ENCODE results near the gene SLC6A18. TPM values are rescaled to one million over a fixed set of nuclear protein-coding genes. Genes with fewer than 3 reads are reported as not detected.
"Not testable (repeated sequence)": the region's sequence is repeated elsewhere in the genome, so short reads cannot be mapped to it uniquely, and the experiment has no call there.

The SLC6A18 gene
- total RNA-seq, 1 experiment from 2014 or later, result not detected

DNA sequence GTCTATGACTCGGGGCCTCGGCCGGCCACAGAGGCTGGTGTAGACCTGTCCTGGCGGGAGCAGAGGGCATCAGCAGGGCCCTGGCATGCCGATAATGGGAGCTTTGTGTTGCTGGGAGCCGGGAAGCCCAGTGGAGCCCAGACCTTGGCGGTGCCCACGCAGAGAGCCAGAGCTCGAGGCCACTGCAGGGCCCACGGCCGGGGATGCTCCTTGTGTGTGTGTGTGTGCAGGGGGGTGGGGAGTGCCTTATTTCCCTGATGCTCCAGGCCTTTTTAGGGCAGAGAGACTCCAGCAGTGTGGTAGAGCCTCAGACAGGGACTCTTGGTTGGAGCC, 5.4 kb upstream of the SLC6A18 start:
- peaks cover 17% of the 10 kb centered on the region for H3K9me3 ChIP-seq (replicated peaks)
- H3K27ac ChIP-seq, result no peak overlapping the region
- DNase-seq (ENCODE audit: low read depth in 1 of 2, low spot score in 2 of 2), result no peak
- 0 out of 2 replicates have a peak, but pooled peaks cover 4% of the 10 kb centered on the region for H3K4me1 ChIP-seq (replicated peaks)
- peaks cover 66% of the 10 kb centered on the region for H3K27me3 ChIP-seq (replicated peaks)
- H3K36me3 ChIP-seq, result no peaks in the 10 kb centered on the region
- H3K4me3 ChIP-seq, result no peak overlapping the region

- H3K27me3 ChIP-seq (replicated peaks), result peaks cover 72% of the 10 kb centered on the region
- DNase-seq (ENCODE audit: low read depth in 1 of 2, low spot score in 2 of 2), result no peak
- 0 out of 2 replicates have a peak, but pooled peaks cover 4% of the 10 kb centered on the region for H3K4me1 ChIP-seq (replicated peaks)
- H3K27ac ChIP-seq, result no peak overlapping the region
- peaks cover 16% of the 10 kb centered on the region for H3K9me3 ChIP-seq (replicated peaks)
- H3K36me3 ChIP-seq, result no peaks in the 10 kb centered on the region
- no peak overlapping the region for H3K4me3 ChIP-seq
Measured at GRCh38 chr5:1220351-1220750, 4.8 kb upstream of the SLC6A18 start.

GRCh38 chr5:1220831-1221230, 4.3 kb upstream of the SLC6A18 start:
- H3K36me3 ChIP-seq, result no peaks in the 10 kb centered on the region
- H3K27ac ChIP-seq, result no peak overlapping the region
- H3K4me1 ChIP-seq (replicated peaks), result 0 out of 2 replicates have a peak, but pooled peaks cover 4% of the 10 kb centered on the region
- H3K27me3 ChIP-seq (replicated peaks), result peaks cover 77% of the 10 kb centered on the region
- no peak overlapping the region for H3K4me3 ChIP-seq
- peaks cover 12% of the 10 kb centered on the region for H3K9me3 ChIP-seq (replicated peaks)
- DNase-seq (ENCODE audit: low read depth in 1 of 2, low spot score in 2 of 2), result no peak

DNA sequence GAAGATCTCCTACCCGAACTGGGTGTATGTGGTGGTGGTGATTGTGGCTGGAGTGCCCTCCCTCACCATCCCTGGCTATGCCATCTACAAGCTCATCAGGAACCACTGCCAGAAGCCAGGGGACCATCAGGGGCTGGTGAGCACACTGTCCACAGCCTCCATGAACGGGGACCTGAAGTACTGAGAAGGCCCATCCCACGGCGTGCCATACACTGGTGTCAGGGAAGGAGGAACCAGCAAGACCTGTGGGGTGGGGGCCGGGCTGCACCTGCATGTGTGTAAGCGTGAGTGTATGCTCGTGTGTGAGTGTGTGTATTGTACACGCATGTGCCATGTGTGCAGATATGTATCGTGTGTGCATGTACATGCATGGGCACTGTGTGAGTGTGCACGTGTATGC, 3.5 kb upstream of the SLC6A18 start:
- Histone ChIP-seq H3K4me3 (no peak overlapping the region), H3K27ac (no peak overlapping the region), H3K27me3 (replicated peaks) (peaks cover 80% of the 10 kb centered on the region), H3K9me3 (replicated peaks) (peaks cover 12% of the 10 kb centered on the region), H3K4me1 (replicated peaks) (0 out of 2 replicates have a peak, but pooled peaks cover 4% of the 10 kb centered on the region), H3K36me3 (no peaks in the 10 kb centered on the region)
- no peak for DNase-seq (ENCODE audit: low read depth in 1 of 2, low spot score in 2 of 2)

DNA sequence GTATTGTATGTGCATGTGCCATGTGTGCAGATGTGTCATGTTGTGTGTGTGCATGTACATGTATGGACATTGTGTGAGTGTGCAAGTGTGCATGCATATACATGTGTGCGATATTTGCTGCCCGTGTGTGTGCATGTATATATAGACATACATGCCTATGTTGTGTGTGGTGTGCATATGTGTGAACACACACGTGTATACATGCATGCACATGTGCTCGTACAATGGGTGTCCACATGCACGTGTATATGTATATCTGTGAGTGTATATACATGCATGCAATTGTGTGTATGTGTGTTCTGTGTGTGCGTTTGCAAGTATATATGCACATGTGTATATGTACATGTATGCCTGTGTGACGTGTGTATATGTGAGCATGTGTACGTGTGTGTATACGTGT, 3.0 kb upstream of the SLC6A18 start:
- H3K27me3 ChIP-seq (replicated peaks), result peaks cover 76% of the 10 kb centered on the region
- no peak overlapping the region for H3K4me3 ChIP-seq
- no peak overlapping the region for H3K27ac ChIP-seq
- H3K36me3 ChIP-seq, result no peaks in the 10 kb centered on the region
- 0 out of 2 replicates have a peak, but pooled peaks cover 4% of the 10 kb centered on the region for H3K4me1 ChIP-seq (replicated peaks)
- no peak for DNase-seq (ENCODE audit: low read depth in 1 of 2, low spot score in 2 of 2)
- peaks cover 12% of the 10 kb centered on the region for H3K9me3 ChIP-seq (replicated peaks)

GRCh38 chr5:1222621-1223277, 2.4 kb upstream of the SLC6A18 start:
- Histone ChIP-seq H3K4me3 (no peak overlapping the region), H3K9me3 (replicated peaks) (peaks cover 12% of the 10 kb centered on the region), H3K27me3 (replicated peaks) (peaks cover 77% of the 10 kb centered on the region), H3K36me3 (no peaks in the 10 kb centered on the region), H3K4me1 (replicated peaks) (0 out of 2 replicates have a peak, but pooled peaks cover 4% of the 10 kb centered on the region), H3K27ac (no peak overlapping the region)
- no peak for DNase-seq (ENCODE audit: low read depth in 1 of 2, low spot score in 2 of 2)

GRCh38 chr5:1223278-1223670, 1.9 kb upstream of the SLC6A18 start:
- H3K36me3 ChIP-seq, result no peaks in the 10 kb centered on the region
- DNase-seq (ENCODE audit: low read depth in 1 of 2, low spot score in 2 of 2), result no peak
- peaks cover 79% of the 10 kb centered on the region for H3K27me3 ChIP-seq (replicated peaks)
- H3K9me3 ChIP-seq (replicated peaks), result peaks cover 10% of the 10 kb centered on the region
- H3K4me1 ChIP-seq (replicated peaks), result 0 out of 2 replicates have a peak, but pooled peaks cover 4% of the 10 kb centered on the region
- H3K4me3 ChIP-seq, result no peak overlapping the region
- H3K27ac ChIP-seq, result no peak overlapping the region

- Histone ChIP-seq H3K4me1 (replicated peaks) (0 out of 2 replicates have a peak, but pooled peaks cover 4% of the 10 kb centered on the region), H3K9me3 (replicated peaks) (peaks cover 7% of the 10 kb centered on the region), H3K4me3 (no peak overlapping the region), H3K27ac (no peak overlapping the region), H3K36me3 (no peaks in the 10 kb centered on the region), H3K27me3 (replicated peaks) (peaks cover 82% of the 10 kb centered on the region)
- DNase-seq (ENCODE audit: low read depth in 1 of 2, low spot score in 2 of 2), result no peak
Measured at GRCh38 chr5:1224631-1225030, 550 bp upstream of the SLC6A18 start.

GRCh38 chr5:1226231-1226630, 1.1 kb downstream of the SLC6A18 start:
- no peak overlapping the region for H3K27ac ChIP-seq
- peaks cover 7% of the 10 kb centered on the region for H3K9me3 ChIP-seq (replicated peaks)
- H3K27me3 ChIP-seq (replicated peaks), result peaks cover 79% of the 10 kb centered on the region
- DNase-seq (ENCODE audit: low read depth in 1 of 2, low spot score in 2 of 2), result no peak
- 0 out of 2 replicates have a peak, but pooled peaks cover 4% of the 10 kb centered on the region for H3K4me1 ChIP-seq (replicated peaks)
- H3K4me3 ChIP-seq, result no peak overlapping the region
- H3K36me3 ChIP-seq, result no peaks in the 10 kb centered on the region

- H3K27me3 ChIP-seq (replicated peaks), result peaks cover 81% of the 10 kb centered on the region
- no peak for DNase-seq (ENCODE audit: low read depth in 1 of 2, low spot score in 2 of 2)
- H3K9me3 ChIP-seq (replicated peaks), result peaks cover 4% of the 10 kb centered on the region
- no peak overlapping the region for H3K4me3 ChIP-seq
- H3K4me1 ChIP-seq (replicated peaks), result 0 out of 2 replicates have a peak, but pooled peaks cover 3% of the 10 kb centered on the region
- H3K36me3 ChIP-seq, result no peaks in the 10 kb centered on the region
- no peak overlapping the region for H3K27ac ChIP-seq
Measured at GRCh38 chr5:1226839-1227581, 1.8 kb downstream of the SLC6A18 start.

GRCh38 chr5:1227667-1228066, 2.5 kb downstream of the SLC6A18 start:
- Histone ChIP-seq H3K9me3 (replicated peaks) (peaks cover 1% of the 10 kb centered on the region; the same call in 1 of the 2 replicates), H3K4me1 (replicated peaks) (no peaks in the 10 kb centered on the region), H3K36me3 (no peaks in the 10 kb centered on the region), H3K4me3 (no peak overlapping the region), H3K27ac (no peak overlapping the region), H3K27me3 (replicated peaks) (peaks cover 74% of the 10 kb centered on the region)
- DNase-seq (ENCODE audit: low read depth in 1 of 2, low spot score in 2 of 2), result no peak

DNA sequence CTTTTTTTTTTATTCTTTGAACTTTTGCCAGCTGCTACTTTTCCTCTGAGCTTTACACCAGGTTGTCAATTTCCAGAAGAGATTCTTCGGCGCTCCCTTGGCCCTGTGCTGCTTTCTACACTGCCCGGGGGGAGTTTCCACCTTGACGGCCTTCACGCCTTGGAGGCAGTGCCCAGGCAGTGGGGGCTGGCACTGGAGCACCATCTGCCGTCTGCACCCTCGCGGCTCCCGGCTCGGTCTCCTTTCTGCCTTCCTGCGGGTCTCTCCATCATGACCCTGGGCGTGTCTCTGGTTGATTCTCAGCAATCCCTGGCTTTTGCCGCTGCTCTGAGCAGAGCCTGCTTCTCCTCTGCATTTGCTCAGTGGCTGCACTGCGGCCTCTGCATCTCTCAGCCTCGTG, 2.9 kb downstream of the SLC6A18 start:
- DNase-seq (ENCODE audit: low read depth in 1 of 2, low spot score in 2 of 2), result no peak
- Histone ChIP-seq H3K27ac (no peak overlapping the region), H3K36me3 (no peaks in the 10 kb centered on the region), H3K27me3 (replicated peaks) (peaks cover 69% of the 10 kb centered on the region), H3K9me3 (replicated peaks) (peaks cover 6% of the 10 kb centered on the region), H3K4me3 (no peak overlapping the region), H3K4me1 (replicated peaks) (no peaks in the 10 kb centered on the region)

- H3K27ac ChIP-seq; DNase-seq (ENCODE audit: low read depth in 1 of 2, low spot score in 2 of 2); H3K9me3 ChIP-seq (replicated peaks); H3K4me3 ChIP-seq; H3K36me3 ChIP-seq; H3K4me1 ChIP-seq (replicated peaks): not testable (repeated sequence)
- peaks cover 64% of the 10 kb centered on the region for H3K27me3 ChIP-seq (replicated peaks)
Measured at GRCh38 chr5:1229023-1229422, 3.8 kb downstream of the SLC6A18 start.

GRCh38 chr5:1229822-1230221, 4.6 kb downstream of the SLC6A18 start:
- Histone ChIP-seq H3K4me1 (replicated peaks) (no peaks in the 10 kb centered on the region), H3K27me3 (replicated peaks) (peaks cover 56% of the 10 kb centered on the region), H3K36me3 (no peaks in the 10 kb centered on the region), H3K9me3 (replicated peaks) (peaks cover 11% of the 10 kb centered on the region), H3K27ac (no peak overlapping the region), H3K4me3 (no peak overlapping the region)
- no peak for DNase-seq (ENCODE audit: low read depth in 1 of 2, low spot score in 2 of 2)
